NOMO-1 treated with DMSO at 0.1 percent for 48 hours (cell line): ENCODE data around the gene SRSF4.
"Not testable (repeated sequence)": the region's sequence is repeated elsewhere in the genome, so short reads cannot be mapped to it uniquely, and the experiment has no call there.

ENCODE experiments used
- DNase-seq: peaks from one replicate; lab custom pipeline; 2025; ENCODE audit not compliant: unreplicated experiment; lab: John Stamatoyannopoulos, UW

SRSF4 gene

GRCh38 chr1:29181413-29182225 is at the start of gene SRSF4:
Gene SRSF4 (minus strand): TSS chr1:29181900. CDS start chr1:29181752, 148 bp downstream.
- peak; percentile 97 for DNase-seq

- DNase-seq = peak; percentile 84
Observed at GRCh38 chr1:29230553-29231378, 49.1 kb upstream of the SRSF4 start, which contains the start of gene MECR. Gene MECR (minus strand): TSS chr1:29230934. CDS start chr1:29230906, 28 bp downstream.

GRCh38 chr1:29230204-29230552 is 48.5 kb upstream of the SRSF4 start:
- no peak for DNase-seq

- no peak for DNase-seq
Observed at GRCh38 chr1:29227511-29227910, 45.8 kb upstream of the SRSF4 start.

- DNase-seq = no peak
Observed at GRCh38 chr1:29225361-29225760, 43.7 kb upstream of the SRSF4 start.

- DNase-seq = no peak
Observed at GRCh38 chr1:29224356-29224837, 42.7 kb upstream of the SRSF4 start.

GRCh38 chr1:29223521-29223920 is 41.8 kb upstream of the SRSF4 start:
- DNase-seq = no peak

GRCh38 chr1:29222686-29223085 is 41.0 kb upstream of the SRSF4 start:
- DNase-seq = no peak

- DNase-seq = not testable (repeated sequence)
Observed at GRCh38 chr1:29222260-29222659, 40.6 kb upstream of the SRSF4 start.

GRCh38 chr1:29221296-29221695 is 39.6 kb upstream of the SRSF4 start:
- no peak for DNase-seq

- DNase-seq = peak; percentile 65
Observed at GRCh38 chr1:29218223-29218622, 36.5 kb upstream of the SRSF4 start.

GRCh38 chr1:29217633-29218032 is 35.9 kb upstream of the SRSF4 start:
- DNase-seq = no peak

- DNase-seq = no peak
Observed at GRCh38 chr1:29213055-29213454, 31.4 kb upstream of the SRSF4 start.

- DNase-seq = no peak
Observed at GRCh38 chr1:29211086-29212030, 29.7 kb upstream of the SRSF4 start.

GRCh38 chr1:29210278-29211085 is 28.8 kb upstream of the SRSF4 start:
- no peak for DNase-seq

- no peak for DNase-seq
Observed at GRCh38 chr1:29209173-29209572, 27.5 kb upstream of the SRSF4 start.

- DNase-seq = no peak
Observed at GRCh38 chr1:29208442-29208841, 26.7 kb upstream of the SRSF4 start.

- DNase-seq = peak; percentile 85
Observed at GRCh38 chr1:29202584-29203340, 21.1 kb upstream of the SRSF4 start.

- DNase-seq = peak; percentile 74
Observed at GRCh38 chr1:29202053-29202452, 20.4 kb upstream of the SRSF4 start.
